WTC11 (cell line): ENCODE data around the gene LCORL. TPM values are rescaled to one million over a fixed set of nuclear protein-coding genes. Genes with fewer than 3 reads are reported as not detected.
A peak's percentile ranks its signal among the peaks of the same experiment; 100 is the strongest.

Source experiments
- ATAC-seq: fragments of 200-7000 bp; cut with Tn5 transposase; 2 replicates; pipeline ENCODE4 v1.10.0; 2021; ENCODE audit warnings: mild to moderate bottlenecking, moderate library complexity
- CTCF ChIA-PET: fragments of 300-600 bp; sonication (Branson Sonifier 250); formaldehyde crosslinking; loops from one replicate; lab custom pipeline; 2021; ENCODE audit warnings: antibody characterized with exemption; lab: Charles Lee
- POLR2A ChIA-PET: fragments of 350-600 bp; sonication (Branson Sonifier 250); formaldehyde crosslinking; loops from one replicate; lab custom pipeline; 2021; ENCODE audit warnings: antibody characterized with exemption; lab: Charles Lee
- DNase-seq: peaks from one replicate; pipeline ENCODE4 v3.0.0; 2021; ENCODE audit warnings: low spot score
- H3K27ac Mint-ChIP-seq: 2 replicates; pipeline ENCODE4 v1.8.0; 2021; ENCODE audit warnings: mixed read lengths
- H3K27me3 Mint-ChIP-seq: 2 replicates; pipeline ENCODE4 v1.8.0; 2021; ENCODE audit warnings: low read depth, mild to moderate bottlenecking, moderate library complexity, mixed read lengths
- H3K36me3 Mint-ChIP-seq: 2 replicates; pipeline ENCODE4 v1.8.0; 2021; ENCODE audit warnings: mixed read lengths
- H3K4me1 Mint-ChIP-seq: 2 replicates; pipeline ENCODE4 v1.8.0; 2022; ENCODE audit warnings: mixed read lengths
- H3K4me3 Mint-ChIP-seq: 2 replicates; pipeline ENCODE4 v1.8.0; 2021; ENCODE audit warnings: mild to moderate bottlenecking, moderate library complexity, mixed read lengths
- H3K9me3 Mint-ChIP-seq: 2 replicates; pipeline ENCODE4 v1.8.0; 2021; ENCODE audit warnings: mixed read lengths
- AR ChIP-seq: fragments of 250-450 bp; sonication (Bioruptor Pico); IDR thresholded peaks from 2 replicates; pipeline ENCODE4 v1.9.0; 2021; ENCODE audit warnings: mild to moderate bottlenecking
- ATF6 ChIP-seq: sonication (generic); formaldehyde crosslinking; IDR thresholded peaks from 2 replicates; pipeline ENCODE4 v1.8.1; 2023; ENCODE audit warnings: mild to moderate bottlenecking, missing genetic modification reagents
- CREM ChIP-seq: sonication (generic); formaldehyde crosslinking; IDR thresholded peaks from 2 replicates; pipeline ENCODE4 v1.8.1; 2022; ENCODE audit warnings: mild to moderate bottlenecking, missing genetic modification reagents, moderate library complexity
- EMX1 ChIP-seq: fragments of 250-450 bp; sonication (Bioruptor Pico); IDR thresholded peaks from 2 replicates; pipeline ENCODE4 v1.8.0; 2021; ENCODE audit warnings: mild to moderate bottlenecking
- ESRRA ChIP-seq: sonication (generic); formaldehyde crosslinking; IDR thresholded peaks from 2 replicates; pipeline ENCODE4 v1.8.1; 2022; ENCODE audit warnings: mild to moderate bottlenecking, missing genetic modification reagents, borderline replicate concordance
- ETV6 ChIP-seq: sonication (generic); formaldehyde crosslinking; IDR thresholded peaks from 2 replicates; pipeline ENCODE4 v1.8.1; 2022; ENCODE audit warnings: mild to moderate bottlenecking, missing genetic modification reagents
- FOXP1 ChIP-seq: sonication (generic); formaldehyde crosslinking; IDR thresholded peaks from 2 replicates; pipeline ENCODE4 v1.8.0; 2022; ENCODE audit warnings: missing genetic modification reagents, mild to moderate bottlenecking, moderate library complexity, borderline replicate concordance
- HMGA2 ChIP-seq: fragments of 250-450 bp; sonication (Bioruptor Pico); IDR thresholded peaks from 2 replicates; pipeline ENCODE4 v1.4.0; 2021; ENCODE audit warnings: mild to moderate bottlenecking, moderate library complexity
- JAZF1 ChIP-seq: fragments of 250-450 bp; sonication (Bioruptor Pico); IDR thresholded peaks from 2 replicates; pipeline ENCODE4 v1.9.0; 2021; ENCODE audit warnings: moderate library complexity, mild to moderate bottlenecking, inconsistent platforms
- NFATC4 ChIP-seq: fragments of 250-450 bp; sonication (Bioruptor Pico); IDR thresholded peaks from 2 replicates; pipeline ENCODE4 v1.9.0; 2021; ENCODE audit warnings: mild to moderate bottlenecking
- NR1H2 ChIP-seq: sonication (generic); formaldehyde crosslinking; IDR thresholded peaks from 2 replicates; pipeline ENCODE4 v1.9.0; 2021; ENCODE audit warnings: mild to moderate bottlenecking, moderate library complexity, missing genetic modification reagents
- OVOL2 ChIP-seq: fragments of 250-450 bp; sonication (Bioruptor Pico); IDR thresholded peaks from 2 replicates; pipeline ENCODE4 v1.9.0; 2021; ENCODE audit warnings: mild to moderate bottlenecking, borderline replicate concordance
- SP1 ChIP-seq: sonication (generic); formaldehyde crosslinking; conservative IDR thresholded peaks from 2 replicates; pipeline ENCODE4 v1.8.1; 2022; ENCODE audit warnings: missing genetic modification reagents
- TCF7 ChIP-seq: sonication (generic); formaldehyde crosslinking; IDR thresholded peaks from 2 replicates; pipeline ENCODE4 v1.8.0; 2022; ENCODE audit warnings: mild to moderate bottlenecking, low read depth, missing genetic modification reagents, moderate library complexity
- USF2 ChIP-seq: sonication (generic); formaldehyde crosslinking; IDR thresholded peaks from 2 replicates; pipeline ENCODE4 v1.8.1; 2023; ENCODE audit warnings: mild to moderate bottlenecking, missing genetic modification reagents, moderate library complexity
- ZMAT4 ChIP-seq: fragments of 250-450 bp; sonication (Bioruptor Pico); IDR thresholded peaks from 2 replicates; pipeline ENCODE4 v1.9.0; 2021; ENCODE audit warnings: mild to moderate bottlenecking
- ZNF219 ChIP-seq: sonication (generic); formaldehyde crosslinking; IDR thresholded peaks from 2 replicates; pipeline ENCODE4 v1.8.0; 2023; ENCODE audit warnings: missing genetic modification reagents, mild to moderate bottlenecking, borderline replicate concordance
- ZNF263 ChIP-seq: sonication (generic); formaldehyde crosslinking; IDR thresholded peaks from 2 replicates; pipeline ENCODE4 v1.8.1; 2022; ENCODE audit warnings: low read depth, mild to moderate bottlenecking, moderate library complexity, missing genetic modification reagents
- ZNF512 ChIP-seq: sonication (generic); formaldehyde crosslinking; IDR thresholded peaks from 2 replicates; pipeline ENCODE4 v1.8.1; 2022; ENCODE audit warnings: missing genetic modification reagents, borderline replicate concordance
- total RNA-seq: library from RNA; stranded (reverse); gene quantifications from 3 replicates; pipeline ENCODE4 v1.2.3, GENCODE V29; 2021

LCORL gene
- total RNA-seq, 1 experiment from 2014 or later, result 19.9 TPM

- peak; percentile 65; the same call in 1 of the 2 replicates for TF ChIP-seq FOXP1 (CRISPR knock-in tag)
- TF ChIP-seq ETV6 (CRISPR knock-in tag), result peak; percentile 28; the same call in 1 of the 2 replicates
- TF ChIP-seq SP1 (CRISPR knock-in tag), result peak; percentile 73
These were observed 211.1 kb downstream of the LCORL start, which contains the start of the genes DCAF16 and NCAPG (continued) for GRCh38 chr4:17810260-17811077.

GRCh38 chr4:17809667-17810066 lies 211.9 kb downstream of the LCORL start:
- Mint-ChIP-seq H3K27ac (peak overlapping the region; percentile 83), H3K36me3 (peaks cover 23% of the 10 kb centered on the region), H3K9me3 (no peaks in the 10 kb centered on the region), H3K4me1 (peaks cover 38% of the 10 kb centered on the region), H3K27me3 (peaks cover 3% of the 10 kb centered on the region; the same call in 1 of the 2 replicates)
- ATAC-seq, result no peak
- DNase-seq, result no peak
- POLR2A ChIA-PET, result no interaction called here
- TF ChIP-seq ZMAT4 (no peak), ESRRA (CRISPR knock-in tag) (no peak), ZNF219 (CRISPR knock-in tag) (no peak), AR (CRISPR knock-in tag) (no peak), ATF6 (CRISPR knock-in tag) (no peak), NFATC4 (CRISPR knock-in tag) (no peak), JAZF1 (CRISPR knock-in tag) (no peak), USF2 (CRISPR knock-in tag) (no peak), HMGA2 (CRISPR knock-in tag) (no peak), OVOL2 (CRISPR knock-in tag) (no peak), CREM (CRISPR knock-in tag) (no peak), EMX1 (no peak), ZNF512 (CRISPR knock-in tag) (no peak), NR1H2 (CRISPR knock-in tag) (no peak), TCF7 (CRISPR knock-in tag) (no peak), ZNF263 (CRISPR knock-in tag) (no peak)
- TF ChIP-seq, all 79 proteins: peak for 0
- peak overlapping the region; percentile 97 for H3K4me3 Mint-ChIP-seq
- CTCF ChIA-PET, result interaction anchor here (1.0 kb wide), 1 partner anchor 8 kb away, joined by 3 read pairs; no protein-coding TSS in a partner anchor
